ENCODE results near the gene PRKCZ. TPM values are rescaled to one million over a fixed set of nuclear protein-coding genes. Genes with fewer than 3 reads are reported as not detected.
A peak's percentile ranks its signal among the peaks of the same experiment; 100 is the strongest.

The PRKCZ gene
- total RNA-seq, 1 experiment from 2014 or later: 1.9 TPM

GRCh38 chr1:2072109-2072806 lies 22.0 kb downstream of the PRKCZ start:
- no TSS peak for BruUV-seq (replicated peaks)
- Histone ChIP-seq H3K27ac (ENCODE audit: low read depth, low read length, poor library complexity, severe bottlenecking) (no peak overlapping the region), H3K36me3 (ENCODE audit: insufficient read depth, low read length, poor library complexity, severe bottlenecking) (no peaks in the 10 kb centered on the region), H3K9me3 (ENCODE audit: low read depth, low read length, poor library complexity, severe bottlenecking) (no peaks in the 10 kb centered on the region), H3K4me3 (ENCODE audit: low read depth, low read length, poor library complexity, severe bottlenecking) (no peak overlapping the region), H3K4me1 (ENCODE audit: insufficient read depth, low read length, poor library complexity, severe bottlenecking) (no peaks in the 10 kb centered on the region), H3K27me3 (replicated peaks; ENCODE audit: insufficient read depth, low read depth, low read length, poor library complexity) (peaks cover 33% of the 10 kb centered on the region)
- ChIA-PET POLR2A (ENCODE audit: low non-redundant PET) (no interaction called here), CTCF (no interaction called here)
- no peak for DNase-seq (ENCODE audit: low spot score)
- intact Hi-C loops (cut with micrococcal nuclease; ENCODE audit: unreplicated experiment): no loop called here
- TF ChIP-seq EZH2 (IDR thresholded peaks at IDR 0.05; ENCODE audit: borderline replicate concordance, low read depth, low read length, poor library complexity, severe bottlenecking) (no peak), CTCF (conservative IDR thresholded peaks at IDR 0.05; ENCODE audit: low read depth, low read length) (no peak)

- POLR2A ChIA-PET (ENCODE audit: low non-redundant PET): no interaction called here
- no TSS peak for BruUV-seq (replicated peaks)
- TF ChIP-seq EZH2 (IDR thresholded peaks at IDR 0.05; ENCODE audit: borderline replicate concordance, low read depth, low read length, poor library complexity, severe bottlenecking) (no peak), CTCF (conservative IDR thresholded peaks at IDR 0.05; ENCODE audit: low read depth, low read length) (no peak)
- Histone ChIP-seq H3K4me3 (ENCODE audit: low read depth, low read length, poor library complexity, severe bottlenecking) (no peak overlapping the region), H3K4me1 (ENCODE audit: insufficient read depth, low read length, poor library complexity, severe bottlenecking) (no peaks in the 10 kb centered on the region), H3K27ac (ENCODE audit: low read depth, low read length, poor library complexity, severe bottlenecking) (no peak overlapping the region), H3K9me3 (ENCODE audit: low read depth, low read length, poor library complexity, severe bottlenecking) (peaks cover 2% of the 10 kb centered on the region), H3K36me3 (ENCODE audit: insufficient read depth, low read length, poor library complexity, severe bottlenecking) (no peaks in the 10 kb centered on the region), H3K27me3 (replicated peaks; ENCODE audit: insufficient read depth, low read depth, low read length, poor library complexity) (peaks cover 33% of the 10 kb centered on the region)
- DNase-seq (ENCODE audit: low spot score): no peak
- intact Hi-C loops (cut with micrococcal nuclease; ENCODE audit: unreplicated experiment): no loop called here
- CTCF ChIA-PET: interaction anchor here (0.6 kb wide), 1 partner anchor 20 kb away, joined by 4 read pairs; no protein-coding TSS in a partner anchor
These were observed 22.7 kb downstream of the PRKCZ start for GRCh38 chr1:2072891-2073290.

- no peak overlapping the region for H3K27ac ChIP-seq (ENCODE audit: low read depth, low read length, poor library complexity, severe bottlenecking)
- H3K4me3 ChIP-seq (ENCODE audit: low read depth, low read length, poor library complexity, severe bottlenecking): peak overlapping the region; percentile 30
- H3K27me3 ChIP-seq (replicated peaks; ENCODE audit: insufficient read depth, low read depth, low read length, poor library complexity): peaks cover 33% of the 10 kb centered on the region
- no TSS peak for BruUV-seq (replicated peaks)
- no peak for TF ChIP-seq CTCF (conservative IDR thresholded peaks at IDR 0.05; ENCODE audit: low read depth, low read length)
- TF ChIP-seq EZH2 (IDR thresholded peaks at IDR 0.05; ENCODE audit: borderline replicate concordance, low read depth, low read length, poor library complexity, severe bottlenecking): peak; percentile 67
- DNase-seq (ENCODE audit: low spot score): peak; percentile 53
- CTCF ChIA-PET: interaction anchor here (0.6 kb wide), 1 partner anchor 21 kb away, joined by 4 read pairs; no protein-coding TSS in a partner anchor
- H3K4me1 ChIP-seq (ENCODE audit: insufficient read depth, low read length, poor library complexity, severe bottlenecking): no peaks in the 10 kb centered on the region
- intact Hi-C loops (cut with micrococcal nuclease; ENCODE audit: unreplicated experiment): no loop called here
- H3K36me3 ChIP-seq (ENCODE audit: insufficient read depth, low read length, poor library complexity, severe bottlenecking): no peaks in the 10 kb centered on the region
- peaks cover 9% of the 10 kb centered on the region for H3K9me3 ChIP-seq (ENCODE audit: low read depth, low read length, poor library complexity, severe bottlenecking)
- POLR2A ChIA-PET (ENCODE audit: low non-redundant PET): no interaction called here
These were observed 23.4 kb downstream of the PRKCZ start for GRCh38 chr1:2073382-2074230.
